H1 (cell line): ENCODE results near the gene LIPJ.

Experiments used
- ATF3 ChIP-seq: IDR thresholded peaks from 2 replicates; pipeline ENCODE4 v1.6.1; 2011; ENCODE audit warnings: low read depth, mild to moderate bottlenecking, low read length; ENCODE audit not compliant: insufficient read depth
- CBX5 ChIP-seq: fragments of 300-800, 300-1000 bp; sonication (generic); IDR thresholded peaks from 2 replicates; pipeline ENCODE4 v1.7.1; 2016; ENCODE audit warnings: antibody characterized with exemption, low read length, low read depth
- CTCF ChIP-seq, 3 experiments: IDR thresholded peaks; 1 replicate in 2 of 3; 2 replicates in 1 of 3; pipeline versions ENCODE4 v1.5.1 to v1.6.1; 2011; ENCODE audit warnings: low read length in 3 of 3, mild to moderate bottlenecking in 3 of 3, inconsistent platforms in 2 of 3, low read depth in 1 of 3, moderate library complexity in 1 of 3; ENCODE audit not compliant: insufficient read depth in 1 of 3; ENCODE audit errors: control extremely low read depth in 1 of 3
- FOSL1 ChIP-seq: IDR thresholded peaks from 2 replicates; pipeline ENCODE4 v1.6.1; 2011; ENCODE audit warnings: mild to moderate bottlenecking, low read depth, low read length, moderate library complexity; ENCODE audit not compliant: insufficient read depth
- USF2 ChIP-seq: IDR thresholded peaks from 2 replicates; pipeline ENCODE4 v1.6.1; 2011; ENCODE audit warnings: low read length, improper control_type of control experiment

GRCh38 chr10:88586462-88586861 lies at the start of gene LIPJ:
- no peak for TF ChIP-seq CTCF (IDR thresholded peaks at IDR 0.05; ENCODE audit: control extremely low read depth in 1 of 3, insufficient read depth in 1 of 3, low read depth in 1 of 3, low read length in 3 of 3)
- TF ChIP-seq CBX5, result no peak
- no peak for TF ChIP-seq FOSL1
- no peak for TF ChIP-seq USF2
- TF ChIP-seq ATF3, result no peak
